Liver (tissue), 9 donors: ENCODE data around the gene INPP5B. TPM values are rescaled to one million over a fixed set of nuclear protein-coding genes. Genes with fewer than 3 reads are reported as not detected.
A peak's percentile ranks its signal among the peaks of the same experiment; 100 is the strongest.

Experiments
- DNase-seq: peaks from one replicate; pipeline ENCODE4 v3.0.0-alpha.2; 2017; ENCODE audit warnings: low spot score
- H3K27ac ChIP-seq, 2 donors: one replicate each; pipeline ENCODE4 v1.7.0; 2013; ENCODE audit warnings: inconsistent platforms in 2 of 2, low read length in 2 of 2, control low read depth in 1 of 2, low read depth in 1 of 2, mild to moderate bottlenecking in 1 of 2
- H3K27me3 ChIP-seq, 4 donors: one replicate each; pipeline versions ENCODE4 v1.6.1 to v1.7.0; 2013; ENCODE audit warnings: low read length in 3 of 4, inconsistent platforms in 1 of 4, mild to moderate bottlenecking in 1 of 4, moderate library complexity in 1 of 4; ENCODE audit not compliant: control insufficient read depth in 4 of 4, insufficient read depth in 4 of 4
- H3K36me3 ChIP-seq, 4 donors: one replicate each; pipeline versions ENCODE4 v1.6.1 to v1.7.0; 2013; ENCODE audit warnings: low read length in 3 of 4, mild to moderate bottlenecking in 3 of 4, low read depth in 1 of 4, moderate library complexity in 1 of 4; ENCODE audit not compliant: control insufficient read depth in 4 of 4, insufficient read depth in 3 of 4
- H3K4me1 ChIP-seq, 4 donors: one replicate each; pipeline versions ENCODE4 v1.6.1 to v1.7.0; 2013; ENCODE audit warnings: low read length in 3 of 4, mild to moderate bottlenecking in 3 of 4, moderate library complexity in 1 of 4; ENCODE audit not compliant: control insufficient read depth in 4 of 4, insufficient read depth in 4 of 4
- H3K4me3 ChIP-seq, 3 donors: one replicate each; pipeline versions ENCODE4 v1.6.1 to v1.7.0; 2013; ENCODE audit warnings: low read length in 3 of 3, control low read depth in 1 of 3, low read depth in 1 of 3, mild to moderate bottlenecking in 1 of 3
- H3K9ac ChIP-seq, 2 donors: one replicate each; pipeline ENCODE4 v1.7.0; 2013; ENCODE audit warnings: low read length in 2 of 2, mild to moderate bottlenecking in 2 of 2, moderate library complexity in 2 of 2, control low read depth in 1 of 2, low read depth in 1 of 2
- H3K9me3 ChIP-seq, 4 donors: one replicate each; pipeline versions ENCODE4 v1.6.1 to v1.7.0; 2013; ENCODE audit warnings: low read length in 3 of 4; ENCODE audit not compliant: control insufficient read depth in 4 of 4
- FOXA1 ChIP-seq: IDR thresholded peaks from 2 replicates; pipeline ENCODE4 v1.6.1; 2016; ENCODE audit warnings: antibody characterized with exemption
- FOXA2 ChIP-seq: IDR thresholded peaks from 2 replicates; pipeline ENCODE4 v1.6.1; 2016; ENCODE audit warnings: antibody characterized with exemption
- GABPA ChIP-seq, 2 donors: IDR thresholded peaks in 1 of 2; conservative IDR thresholded peaks in 1 of 2; 2 replicates each; pipeline ENCODE4 v1.6.1; 2016; ENCODE audit warnings: antibody characterized with exemption in 2 of 2, mild to moderate bottlenecking in 1 of 2, moderate library complexity in 1 of 2
- HNF4A ChIP-seq, 2 donors: conservative IDR thresholded peaks; 2 replicates each; pipeline ENCODE4 v1.6.1; 2016; ENCODE audit warnings: antibody characterized with exemption in 2 of 2, mild to moderate bottlenecking in 2 of 2
- HNF4G ChIP-seq: IDR thresholded peaks from 2 replicates; pipeline ENCODE4 v1.6.1; 2016; ENCODE audit warnings: antibody characterized with exemption
- JUND ChIP-seq, 2 donors: IDR thresholded peaks; 2 replicates each; pipeline ENCODE4 v1.6.1; 2016; ENCODE audit warnings: antibody characterized with exemption in 2 of 2
- RAD21 ChIP-seq, 2 donors: IDR thresholded peaks; 2 replicates each; pipeline ENCODE4 v1.6.1; 2016; ENCODE audit warnings: antibody characterized with exemption in 2 of 2, mild to moderate bottlenecking in 2 of 2
- SP1 ChIP-seq: IDR thresholded peaks from 2 replicates; pipeline ENCODE4 v1.6.1; 2018; ENCODE audit warnings: antibody characterized with exemption, mild to moderate bottlenecking
- TAF1 ChIP-seq: conservative IDR thresholded peaks from 2 replicates; pipeline ENCODE4 v1.6.1; 2016; ENCODE audit warnings: antibody characterized with exemption, mild to moderate bottlenecking
- YY1 ChIP-seq: IDR thresholded peaks from 2 replicates; pipeline ENCODE4 v1.6.1; 2016; ENCODE audit warnings: antibody characterized with exemption, mild to moderate bottlenecking
- WGBS: extraction: QIAGEN DNeasy Blood & Tissue Kit; methylation state at CpG from one replicate; pipeline ENCODE4 v1.1.7; 2013; 5-methylcytosine and 5-hydroxymethylcytosine counted together
- polyA plus RNA-seq, 2 donors: library from polyadenylated mRNA; stranded (reverse) in 1 of 2; unstranded in 1 of 2; fragments of 200-250 nt in 1 of 2; fragments of >200 nt in 1 of 2; fragmentation: Nextera tagmentation in 1 of 2; extraction: Ambion mirVana in 1 of 2; gene quantifications; one replicate each; pipeline versions ENCODE4 v1.2.1 to v1.2.3, GENCODE V29; 2013 to 2015
- total RNA-seq, 2 donors: library from RNA; depleted of rRNA; stranded (reverse); fragments of >200 nt; gene quantifications; one replicate each; pipeline ENCODE4 v1.2.3, GENCODE V29; 2014
- TF ChIP-seq, protein P1 (sequence below): IDR thresholded peaks from 2 replicates; pipeline ENCODE4 v1.6.1; 2016; ENCODE audit warnings: antibody characterized with exemption
- TF ChIP-seq, protein P2 (sequence below): IDR thresholded peaks from 2 replicates; pipeline ENCODE4 v1.6.1; 2016; ENCODE audit warnings: antibody characterized with exemption
- TF ChIP-seq, protein P3 (sequence below): IDR thresholded peaks from 2 replicates; pipeline ENCODE4 v1.6.1; 2016; ENCODE audit warnings: antibody characterized with exemption
- TF ChIP-seq, protein P4 (sequence below): fragments of 150-350 bp; IDR thresholded peaks from 2 replicates; pipeline ENCODE4 v1.5.1; 2017; ENCODE audit warnings: improper control_type of control experiment, low read depth, low read length; ENCODE audit not compliant: missing input control
- TF ChIP-seq, protein P5 (sequence below): IDR thresholded peaks from 2 replicates; pipeline ENCODE4 v1.6.1; 2016; ENCODE audit warnings: antibody characterized with exemption, mild to moderate bottlenecking
- donor health status: healthy.
- donor health status: healthy.
- donor health status: healthy.
- donor health status: healthy.
- donor health status: healthy.

INPP5B gene
- total and polyA plus RNA-seq, 4 donors = 5.0 to 30.9 (median 13.6) TPM

DNA sequence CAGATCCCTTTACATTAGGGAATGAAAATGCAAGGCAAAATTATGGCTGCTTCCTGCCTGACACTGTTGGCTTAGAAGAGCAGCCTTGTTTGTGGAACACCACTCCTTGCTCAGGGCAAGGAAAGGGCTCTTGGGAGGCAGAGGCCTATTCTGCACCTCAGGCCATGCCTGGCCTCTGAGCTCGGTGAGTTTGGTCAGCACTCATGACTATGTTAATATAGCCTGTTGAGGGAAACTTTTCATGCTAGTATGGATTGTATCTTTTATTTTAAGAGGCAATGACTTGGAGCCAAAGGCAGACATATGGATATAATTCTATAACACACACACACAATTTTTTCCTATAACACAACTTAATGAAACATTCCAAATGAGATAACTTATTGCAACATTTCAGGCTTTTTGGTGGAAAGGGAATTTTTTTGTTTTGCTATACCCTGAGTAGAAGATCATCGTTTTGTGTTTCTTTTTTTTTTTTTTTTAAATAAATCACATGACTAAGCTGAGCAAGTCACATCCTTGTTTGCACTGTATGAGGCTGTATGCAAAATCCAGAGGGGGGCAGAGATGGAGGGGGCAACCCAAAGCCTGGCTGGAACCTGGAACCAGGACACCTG is 133.2 kb downstream of the INPP5B start:
- 87% methylated on average over 2 of the region's 2 CpGs for WGBS
- no peak for TF ChIP-seq YY1
- no peak for TF ChIP-seq FOXA1
- TF ChIP-seq, protein P1, sequence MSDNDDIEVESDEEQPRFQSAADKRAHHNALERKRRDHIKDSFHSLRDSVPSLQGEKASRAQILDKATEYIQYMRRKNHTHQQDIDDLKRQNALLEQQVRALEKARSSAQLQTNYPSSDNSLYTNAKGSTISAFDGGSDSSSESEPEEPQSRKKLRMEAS = no peak
- TF ChIP-seq, protein P2, sequence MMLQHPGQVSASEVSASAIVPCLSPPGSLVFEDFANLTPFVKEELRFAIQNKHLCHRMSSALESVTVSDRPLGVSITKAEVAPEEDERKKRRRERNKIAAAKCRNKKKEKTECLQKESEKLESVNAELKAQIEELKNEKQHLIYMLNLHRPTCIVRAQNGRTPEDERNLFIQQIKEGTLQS = no peak
- TF ChIP-seq RAD21 (IDR thresholded peaks at IDR 0.05) = no peak
- TF ChIP-seq TAF1 = no peak
- TF ChIP-seq GABPA (IDR thresholded peaks at IDR 0.05 in 1 of 2, conservative IDR thresholded peaks at IDR 0.05 in 1 of 2) = no peak
- TF ChIP-seq, protein P3, sequence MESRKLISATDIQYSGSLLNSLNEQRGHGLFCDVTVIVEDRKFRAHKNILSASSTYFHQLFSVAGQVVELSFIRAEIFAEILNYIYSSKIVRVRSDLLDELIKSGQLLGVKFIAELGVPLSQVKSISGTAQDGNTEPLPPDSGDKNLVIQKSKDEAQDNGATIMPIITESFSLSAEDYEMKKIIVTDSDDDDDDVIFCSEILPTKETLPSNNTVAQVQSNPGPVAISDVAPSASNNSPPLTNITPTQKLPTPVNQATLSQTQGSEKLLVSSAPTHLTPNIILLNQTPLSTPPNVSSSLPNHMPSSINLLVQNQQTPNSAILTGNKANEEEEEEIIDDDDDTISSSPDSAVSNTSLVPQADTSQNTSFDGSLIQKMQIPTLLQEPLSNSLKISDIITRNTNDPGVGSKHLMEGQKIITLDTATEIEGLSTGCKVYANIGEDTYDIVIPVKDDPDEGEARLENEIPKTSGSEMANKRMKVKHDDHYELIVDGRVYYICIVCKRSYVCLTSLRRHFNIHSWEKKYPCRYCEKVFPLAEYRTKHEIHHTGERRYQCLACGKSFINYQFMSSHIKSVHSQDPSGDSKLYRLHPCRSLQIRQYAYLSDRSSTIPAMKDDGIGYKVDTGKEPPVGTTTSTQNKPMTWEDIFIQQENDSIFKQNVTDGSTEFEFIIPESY = no peak
- TF ChIP-seq SP1 = no peak
- TF ChIP-seq, protein P4, sequence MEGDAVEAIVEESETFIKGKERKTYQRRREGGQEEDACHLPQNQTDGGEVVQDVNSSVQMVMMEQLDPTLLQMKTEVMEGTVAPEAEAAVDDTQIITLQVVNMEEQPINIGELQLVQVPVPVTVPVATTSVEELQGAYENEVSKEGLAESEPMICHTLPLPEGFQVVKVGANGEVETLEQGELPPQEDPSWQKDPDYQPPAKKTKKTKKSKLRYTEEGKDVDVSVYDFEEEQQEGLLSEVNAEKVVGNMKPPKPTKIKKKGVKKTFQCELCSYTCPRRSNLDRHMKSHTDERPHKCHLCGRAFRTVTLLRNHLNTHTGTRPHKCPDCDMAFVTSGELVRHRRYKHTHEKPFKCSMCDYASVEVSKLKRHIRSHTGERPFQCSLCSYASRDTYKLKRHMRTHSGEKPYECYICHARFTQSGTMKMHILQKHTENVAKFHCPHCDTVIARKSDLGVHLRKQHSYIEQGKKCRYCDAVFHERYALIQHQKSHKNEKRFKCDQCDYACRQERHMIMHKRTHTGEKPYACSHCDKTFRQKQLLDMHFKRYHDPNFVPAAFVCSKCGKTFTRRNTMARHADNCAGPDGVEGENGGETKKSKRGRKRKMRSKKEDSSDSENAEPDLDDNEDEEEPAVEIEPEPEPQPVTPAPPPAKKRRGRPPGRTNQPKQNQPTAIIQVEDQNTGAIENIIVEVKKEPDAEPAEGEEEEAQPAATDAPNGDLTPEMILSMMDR = no peak
- TF ChIP-seq HNF4G = no peak
- TF ChIP-seq, protein P5, sequence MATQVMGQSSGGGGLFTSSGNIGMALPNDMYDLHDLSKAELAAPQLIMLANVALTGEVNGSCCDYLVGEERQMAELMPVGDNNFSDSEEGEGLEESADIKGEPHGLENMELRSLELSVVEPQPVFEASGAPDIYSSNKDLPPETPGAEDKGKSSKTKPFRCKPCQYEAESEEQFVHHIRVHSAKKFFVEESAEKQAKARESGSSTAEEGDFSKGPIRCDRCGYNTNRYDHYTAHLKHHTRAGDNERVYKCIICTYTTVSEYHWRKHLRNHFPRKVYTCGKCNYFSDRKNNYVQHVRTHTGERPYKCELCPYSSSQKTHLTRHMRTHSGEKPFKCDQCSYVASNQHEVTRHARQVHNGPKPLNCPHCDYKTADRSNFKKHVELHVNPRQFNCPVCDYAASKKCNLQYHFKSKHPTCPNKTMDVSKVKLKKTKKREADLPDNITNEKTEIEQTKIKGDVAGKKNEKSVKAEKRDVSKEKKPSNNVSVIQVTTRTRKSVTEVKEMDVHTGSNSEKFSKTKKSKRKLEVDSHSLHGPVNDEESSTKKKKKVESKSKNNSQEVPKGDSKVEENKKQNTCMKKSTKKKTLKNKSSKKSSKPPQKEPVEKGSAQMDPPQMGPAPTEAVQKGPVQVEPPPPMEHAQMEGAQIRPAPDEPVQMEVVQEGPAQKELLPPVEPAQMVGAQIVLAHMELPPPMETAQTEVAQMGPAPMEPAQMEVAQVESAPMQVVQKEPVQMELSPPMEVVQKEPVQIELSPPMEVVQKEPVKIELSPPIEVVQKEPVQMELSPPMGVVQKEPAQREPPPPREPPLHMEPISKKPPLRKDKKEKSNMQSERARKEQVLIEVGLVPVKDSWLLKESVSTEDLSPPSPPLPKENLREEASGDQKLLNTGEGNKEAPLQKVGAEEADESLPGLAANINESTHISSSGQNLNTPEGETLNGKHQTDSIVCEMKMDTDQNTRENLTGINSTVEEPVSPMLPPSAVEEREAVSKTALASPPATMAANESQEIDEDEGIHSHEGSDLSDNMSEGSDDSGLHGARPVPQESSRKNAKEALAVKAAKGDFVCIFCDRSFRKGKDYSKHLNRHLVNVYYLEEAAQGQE = no peak
- no peak for TF ChIP-seq JUND (IDR thresholded peaks at IDR 0.05)
- no peak for TF ChIP-seq FOXA2
- H3K4me1 ChIP-seq = peaks cover 6 to 24% (median 15%) of the 10 kb centered on the region in 4 donors
- H3K9me3 ChIP-seq = no peaks in the 10 kb centered on the region
- no peaks in the 10 kb centered on the region for H3K27me3 ChIP-seq
- no peak overlapping the region for H3K9ac ChIP-seq
- H3K4me3 ChIP-seq = no peak overlapping the region
- H3K27ac ChIP-seq = no peak overlapping the region
- no peak for DNase-seq
- H3K36me3 ChIP-seq = peaks cover 0 to 24% (median 12%) of the 10 kb centered on the region in 4 donors

DNA sequence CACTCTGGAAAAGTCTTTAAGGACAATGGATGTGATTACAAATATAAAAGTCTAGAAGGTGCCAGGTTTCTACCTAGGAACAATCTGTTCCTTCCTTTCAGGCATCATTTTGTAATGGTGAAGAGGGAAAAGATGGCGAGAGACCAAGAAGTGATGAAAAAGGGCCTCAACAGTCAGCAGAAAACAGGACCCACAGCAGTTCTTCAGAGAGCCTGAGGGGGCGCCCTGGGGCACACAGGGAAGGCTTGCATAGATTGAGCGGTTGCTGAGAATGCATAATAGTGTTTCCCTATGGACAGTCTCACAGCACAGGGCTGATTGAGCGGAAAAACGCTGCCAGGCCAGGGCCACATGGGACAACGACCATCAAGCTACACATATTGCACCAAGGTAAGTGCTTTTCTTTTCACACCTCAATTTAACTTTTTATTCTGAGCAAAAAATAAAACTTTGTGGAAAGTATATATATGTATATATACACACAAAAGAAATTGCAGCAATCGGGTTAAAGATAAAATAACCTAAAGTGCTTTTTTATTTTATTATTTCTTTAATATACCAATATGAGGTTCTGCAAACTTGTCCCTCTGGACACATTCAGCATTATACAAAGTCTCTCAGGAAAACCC is 135.7 kb downstream of the INPP5B start:
- Histone ChIP-seq H3K9me3 (no peaks in the 10 kb centered on the region), H3K4me3 (no peak overlapping the region), H3K4me1 (peaks cover 6 to 24% (median 20%) of the 10 kb centered on the region in 4 donors), H3K36me3 (peaks cover 3 to 23% (median 9%) of the 10 kb centered on the region in 4 donors), H3K9ac (no peak overlapping the region), H3K27me3 (no peaks in the 10 kb centered on the region), H3K27ac (no peak overlapping the region)
- WGBS = 53% methylated on average over 7 of the region's 7 CpGs
- TF ChIP-seq HNF4A (conservative IDR thresholded peaks at IDR 0.05) (peak in 1 of 2 donors; percentile 10), GABPA (IDR thresholded peaks at IDR 0.05 in 1 of 2, conservative IDR thresholded peaks at IDR 0.05 in 1 of 2) (peak; percentile 14 to 26), RAD21 (IDR thresholded peaks at IDR 0.05) (peak; percentile 50 to 75), SP1 (peak; percentile 12)
- TF ChIP-seq, protein P4 = peak; percentile 77
- TF ChIP-seq, protein P3 = no peak
- peak; percentile 71 for DNase-seq
